HEK293 (cell line): ENCODE data around the gene TXNRD2.
A peak's percentile ranks its signal among the peaks of the same experiment; 100 is the strongest.

ENCODE experiments used
- CTCF ChIA-PET: fragments of 350-600 bp; formaldehyde crosslinking; extraction: SDS; loops from one replicate; lab custom pipeline; 2021; ENCODE audit warnings: antibody characterized with exemption; lab: Yijun Ruan, JAX
- POLR2A ChIA-PET: fragments of 300-600 bp; formaldehyde crosslinking; extraction: SDS; loops from one replicate; lab custom pipeline; 2020; ENCODE audit warnings: antibody characterized with exemption, inconsistent platforms; lab: Yijun Ruan, JAX
- H3K27ac ChIP-seq: fragments of 200-500 bp; sonication (Bioruptor generic); 2 replicates; pipeline ENCODE4 v1.5.1; 2014; ENCODE audit warnings: low read depth, low read length, control low read depth, inconsistent platforms; ENCODE audit errors: extremely low read depth
- H3K36me3 ChIP-seq, 2 experiments: fragments of 200-500 bp in 1 of 2; sonication (Bioruptor generic) in 1 of 2; 1 replicate in 1 of 2; 2 replicates in 1 of 2; pipeline ENCODE4 v1.5.1; 2014 to 2017; ENCODE audit warnings: inconsistent platforms in 2 of 2, low read length in 2 of 2; ENCODE audit not compliant: control insufficient read depth in 2 of 2, insufficient read depth in 1 of 2
- H3K4me1 ChIP-seq: fragments of 200-500 bp; sonication (Bioruptor generic); 2 replicates; pipeline ENCODE4 v1.5.1; 2014; ENCODE audit warnings: mild to moderate bottlenecking, low read length, inconsistent platforms; ENCODE audit not compliant: control insufficient read depth, insufficient read depth
- H3K4me3 ChIP-seq: 2 replicates; pipeline ENCODE4 v1.5.1; 2011; ENCODE audit warnings: low read depth, mild to moderate bottlenecking, control low read depth, low read length, moderate library complexity
- H3K9me3 ChIP-seq: fragments of 200-500 bp; sonication (Bioruptor generic); 2 replicates; pipeline ENCODE4 v1.5.1; 2014; ENCODE audit warnings: low read depth, low read length, inconsistent platforms; ENCODE audit not compliant: control insufficient read depth, insufficient read depth
- GLI2 ChIP-seq: fragments of 450-650 bp; formaldehyde crosslinking; IDR thresholded peaks from 2 replicates; pipeline ENCODE4; 2017; ENCODE audit warnings: missing biosample characterization, missing genetic modification characterization, low read depth, borderline replicate concordance
- GLIS1 ChIP-seq: fragments of 450-650 bp; formaldehyde crosslinking; IDR thresholded peaks from 2 replicates; pipeline ENCODE4 v1.5.1; 2016; ENCODE audit warnings: missing biosample characterization, missing genetic modification characterization
- KLF1 ChIP-seq: fragments of 450-650 bp; formaldehyde crosslinking; IDR thresholded peaks from 2 replicates; pipeline ENCODE4 v1.5.1; 2016; ENCODE audit warnings: missing biosample characterization, missing genetic modification characterization
- KLF9 ChIP-seq: fragments of 450-650 bp; formaldehyde crosslinking; IDR thresholded peaks from 2 replicates; pipeline ENCODE4 v1.5.1; 2016; ENCODE audit warnings: missing biosample characterization, missing genetic modification characterization, low read depth
- ZBTB1 ChIP-seq: fragments of 450-650 bp; formaldehyde crosslinking; IDR thresholded peaks from 2 replicates; pipeline ENCODE4 v1.5.1; 2016; ENCODE audit warnings: missing biosample characterization, missing genetic modification characterization
- ZBTB48 ChIP-seq: fragments of 450-650 bp; formaldehyde crosslinking; IDR thresholded peaks from 2 replicates; pipeline ENCODE4 v1.5.1; 2016; ENCODE audit warnings: missing biosample characterization, missing genetic modification characterization
- ZNF19 ChIP-seq: fragments of 450-650 bp; formaldehyde crosslinking; IDR thresholded peaks from 2 replicates; pipeline ENCODE4; 2016; ENCODE audit warnings: missing biosample characterization, missing genetic modification characterization, low read depth
- ZNF2 ChIP-seq: fragments of 450-650 bp; formaldehyde crosslinking; IDR thresholded peaks from 2 replicates; pipeline ENCODE4 v1.5.1; 2016; ENCODE audit warnings: missing biosample characterization, missing genetic modification characterization
- ZNF266 ChIP-seq: fragments of 450-650 bp; formaldehyde crosslinking; IDR thresholded peaks from 2 replicates; pipeline ENCODE4 v1.5.1; 2016; ENCODE audit warnings: missing biosample characterization, missing genetic modification characterization, low read depth
- ZNF302 ChIP-seq: fragments of 450-650 bp; formaldehyde crosslinking; IDR thresholded peaks from 2 replicates; pipeline ENCODE4 v1.5.1; 2016; ENCODE audit warnings: missing biosample characterization, missing genetic modification characterization, low read depth
- ZNF335 ChIP-seq: fragments of 450-650 bp; formaldehyde crosslinking; conservative IDR thresholded peaks from 2 replicates; pipeline ENCODE4 v1.5.1; 2016; ENCODE audit warnings: missing biosample characterization, missing genetic modification characterization
- ZNF366 ChIP-seq: fragments of 450-650 bp; formaldehyde crosslinking; conservative IDR thresholded peaks from 2 replicates; pipeline ENCODE4 v1.5.1; 2016; ENCODE audit warnings: missing biosample characterization, missing genetic modification characterization
- ZNF391 ChIP-seq: fragments of 450-650 bp; formaldehyde crosslinking; IDR thresholded peaks from 2 replicates; pipeline ENCODE4 v1.5.1; 2016; ENCODE audit warnings: low read depth, missing biosample characterization, missing genetic modification characterization, borderline replicate concordance
- ZNF544 ChIP-seq: fragments of 450-650 bp; formaldehyde crosslinking; IDR thresholded peaks from 2 replicates; pipeline ENCODE4 v1.5.0; 2017; ENCODE audit warnings: missing biosample characterization, missing genetic modification characterization
- ZNF645 ChIP-seq: fragments of 450-650 bp; formaldehyde crosslinking; IDR thresholded peaks from 2 replicates; pipeline ENCODE4; 2016; ENCODE audit warnings: missing biosample characterization, missing genetic modification characterization
- ZNF747 ChIP-seq: fragments of 450-650 bp; formaldehyde crosslinking; IDR thresholded peaks from 2 replicates; pipeline ENCODE4 v1.5.1; 2016; ENCODE audit warnings: missing biosample characterization, missing genetic modification characterization
- ZNF785 ChIP-seq: fragments of 450-650 bp; formaldehyde crosslinking; IDR thresholded peaks from 2 replicates; pipeline ENCODE4 v1.5.1; 2016; ENCODE audit warnings: missing biosample characterization, missing genetic modification characterization
- ZNF837 ChIP-seq: fragments of 450-650 bp; formaldehyde crosslinking; IDR thresholded peaks from 2 replicates; pipeline ENCODE4 v1.5.1; 2016; ENCODE audit warnings: missing biosample characterization, missing genetic modification characterization
- TF ChIP-seq, protein P1 (sequence below): fragments of 450-650 bp; formaldehyde crosslinking; IDR thresholded peaks from 2 replicates; pipeline ENCODE4 v1.5.1; 2016; ENCODE audit warnings: missing biosample characterization, missing genetic modification characterization, low read depth
- TF ChIP-seq, protein P2 (sequence below): fragments of 450-650 bp; formaldehyde crosslinking; IDR thresholded peaks from 2 replicates; pipeline ENCODE4 v1.5.1; 2016; ENCODE audit warnings: missing biosample characterization, missing genetic modification characterization
- TF ChIP-seq, protein P3 (sequence below): fragments of 450-650 bp; formaldehyde crosslinking; IDR thresholded peaks from 2 replicates; pipeline ENCODE4 v1.5.1; 2017; ENCODE audit warnings: missing biosample characterization, missing genetic modification characterization
- TF ChIP-seq, protein P4 (sequence below): fragments of 450-650 bp; formaldehyde crosslinking; IDR thresholded peaks from 2 replicates; pipeline ENCODE4 v1.5.1; 2016; ENCODE audit warnings: missing biosample characterization, missing genetic modification characterization

The TXNRD2 gene

GRCh38 chr22:19918332-19919106 lies 23.1 kb downstream of the TXNRD2 start:
- Histone ChIP-seq H3K36me3 (peaks cover 8 to 50% of the 10 kb centered on the region in 2 experiments; a peak in 2 of 3 replicates), H3K27ac (no peak overlapping the region), H3K4me3 (no peak overlapping the region), H3K4me1 (no peaks in the 10 kb centered on the region), H3K9me3 (no peaks in the 10 kb centered on the region)
- TF ChIP-seq KLF1 (tag by site-specific recombination) (0 out of 2 replicates have a peak, but pooled peaks have one; percentile 30), ZNF785 (tag by site-specific recombination) (no peak), KLF9 (tag by site-specific recombination) (peak; percentile 53)
- ChIA-PET POLR2A (no interaction called here), CTCF (interaction anchor here (0.5 to 1.1 kb wide), 5 partner anchors 8 to 774 kb away, joined by 3 to 5 read pairs (median 3); partner anchors contain the start of genes ESS2 and GP1BB)

GRCh38 chr22:19917389-19918138 lies 24.1 kb downstream of the TXNRD2 start:
- H3K36me3 ChIP-seq = peaks cover 8 to 58% of the 10 kb centered on the region in 2 experiments; a peak in 2 of 3 replicates
- CTCF ChIA-PET = interaction anchor here (1.1 to 8.4 kb wide), 2 partner anchors 186 to 194 kb away, joined by 3 to 184 read pairs; partner anchors contain the start of gene GP1BB
- POLR2A ChIA-PET = no interaction called here
- H3K27ac ChIP-seq = no peak overlapping the region
- no peak for TF ChIP-seq ZNF645 (tag by site-specific recombination)
- TF ChIP-seq ZNF19 = no peak
- no peak for TF ChIP-seq ZNF747 (tag by site-specific recombination)
- no peak for TF ChIP-seq ZNF302 (tag by site-specific recombination)
- no peak for TF ChIP-seq ZNF366 (tag by site-specific recombination)
- TF ChIP-seq, protein P1, sequence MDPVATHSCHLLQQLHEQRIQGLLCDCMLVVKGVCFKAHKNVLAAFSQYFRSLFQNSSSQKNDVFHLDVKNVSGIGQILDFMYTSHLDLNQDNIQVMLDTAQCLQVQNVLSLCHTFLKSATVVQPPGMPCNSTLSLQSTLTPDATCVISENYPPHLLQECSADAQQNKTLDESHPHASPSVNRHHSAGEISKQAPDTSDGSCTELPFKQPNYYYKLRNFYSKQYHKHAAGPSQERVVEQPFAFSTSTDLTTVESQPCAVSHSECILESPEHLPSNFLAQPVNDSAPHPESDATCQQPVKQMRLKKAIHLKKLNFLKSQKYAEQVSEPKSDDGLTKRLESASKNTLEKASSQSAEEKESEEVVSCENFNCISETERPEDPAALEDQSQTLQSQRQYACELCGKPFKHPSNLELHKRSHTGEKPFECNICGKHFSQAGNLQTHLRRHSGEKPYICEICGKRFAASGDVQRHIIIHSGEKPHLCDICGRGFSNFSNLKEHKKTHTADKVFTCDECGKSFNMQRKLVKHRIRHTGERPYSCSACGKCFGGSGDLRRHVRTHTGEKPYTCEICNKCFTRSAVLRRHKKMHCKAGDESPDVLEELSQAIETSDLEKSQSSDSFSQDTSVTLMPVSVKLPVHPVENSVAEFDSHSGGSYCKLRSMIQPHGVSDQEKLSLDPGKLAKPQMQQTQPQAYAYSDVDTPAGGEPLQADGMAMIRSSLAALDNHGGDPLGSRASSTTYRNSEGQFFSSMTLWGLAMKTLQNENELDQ (tag by site-specific recombination) = no peak
- TF ChIP-seq ZNF837 (tag by site-specific recombination) = no peak
- TF ChIP-seq, protein P2, sequence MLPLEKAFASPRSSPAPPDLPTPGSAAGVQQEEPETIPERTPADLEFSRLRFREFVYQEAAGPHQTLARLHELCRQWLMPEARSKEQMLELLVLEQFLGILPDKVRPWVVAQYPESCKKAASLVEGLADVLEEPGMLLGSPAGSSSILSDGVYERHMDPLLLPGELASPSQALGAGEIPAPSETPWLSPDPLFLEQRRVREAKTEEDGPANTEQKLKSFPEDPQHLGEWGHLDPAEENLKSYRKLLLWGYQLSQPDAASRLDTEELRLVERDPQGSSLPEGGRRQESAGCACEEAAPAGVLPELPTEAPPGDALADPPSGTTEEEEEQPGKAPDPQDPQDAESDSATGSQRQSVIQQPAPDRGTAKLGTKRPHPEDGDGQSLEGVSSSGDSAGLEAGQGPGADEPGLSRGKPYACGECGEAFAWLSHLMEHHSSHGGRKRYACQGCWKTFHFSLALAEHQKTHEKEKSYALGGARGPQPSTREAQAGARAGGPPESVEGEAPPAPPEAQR = no peak
- no peak for TF ChIP-seq ZNF2 (tag by site-specific recombination)
- TF ChIP-seq GLIS1 (tag by site-specific recombination) = no peak
- TF ChIP-seq ZNF335 (tag by site-specific recombination) = no peak
- no peak for TF ChIP-seq GLI2
- TF ChIP-seq, protein P3, sequence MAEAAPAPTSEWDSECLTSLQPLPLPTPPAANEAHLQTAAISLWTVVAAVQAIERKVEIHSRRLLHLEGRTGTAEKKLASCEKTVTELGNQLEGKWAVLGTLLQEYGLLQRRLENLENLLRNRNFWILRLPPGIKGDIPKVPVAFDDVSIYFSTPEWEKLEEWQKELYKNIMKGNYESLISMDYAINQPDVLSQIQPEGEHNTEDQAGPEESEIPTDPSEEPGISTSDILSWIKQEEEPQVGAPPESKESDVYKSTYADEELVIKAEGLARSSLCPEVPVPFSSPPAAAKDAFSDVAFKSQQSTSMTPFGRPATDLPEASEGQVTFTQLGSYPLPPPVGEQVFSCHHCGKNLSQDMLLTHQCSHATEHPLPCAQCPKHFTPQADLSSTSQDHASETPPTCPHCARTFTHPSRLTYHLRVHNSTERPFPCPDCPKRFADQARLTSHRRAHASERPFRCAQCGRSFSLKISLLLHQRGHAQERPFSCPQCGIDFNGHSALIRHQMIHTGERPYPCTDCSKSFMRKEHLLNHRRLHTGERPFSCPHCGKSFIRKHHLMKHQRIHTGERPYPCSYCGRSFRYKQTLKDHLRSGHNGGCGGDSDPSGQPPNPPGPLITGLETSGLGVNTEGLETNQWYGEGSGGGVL (tag by site-specific recombination) = no peak
- no peak for TF ChIP-seq ZBTB1
- TF ChIP-seq ZNF391 = no peak
- TF ChIP-seq ZBTB48 (tag by site-specific recombination) = no peak
- no peak for TF ChIP-seq ZNF544
- no peak for TF ChIP-seq ZNF266
- TF ChIP-seq, protein P4, sequence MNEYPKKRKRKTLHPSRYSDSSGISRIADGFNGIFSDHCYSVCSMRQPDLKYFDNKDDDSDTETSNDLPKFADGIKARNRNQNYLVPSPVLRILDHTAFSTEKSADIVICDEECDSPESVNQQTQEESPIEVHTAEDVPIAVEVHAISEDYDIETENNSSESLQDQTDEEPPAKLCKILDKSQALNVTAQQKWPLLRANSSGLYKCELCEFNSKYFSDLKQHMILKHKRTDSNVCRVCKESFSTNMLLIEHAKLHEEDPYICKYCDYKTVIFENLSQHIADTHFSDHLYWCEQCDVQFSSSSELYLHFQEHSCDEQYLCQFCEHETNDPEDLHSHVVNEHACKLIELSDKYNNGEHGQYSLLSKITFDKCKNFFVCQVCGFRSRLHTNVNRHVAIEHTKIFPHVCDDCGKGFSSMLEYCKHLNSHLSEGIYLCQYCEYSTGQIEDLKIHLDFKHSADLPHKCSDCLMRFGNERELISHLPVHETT = no peak
- no peaks in the 10 kb centered on the region for H3K9me3 ChIP-seq
- H3K4me3 ChIP-seq = no peak overlapping the region
- H3K4me1 ChIP-seq = no peaks in the 10 kb centered on the region
